Stomach (tissue), 9 donors: ENCODE results near the gene PGD. TPM values are rescaled to one million over a fixed set of nuclear protein-coding genes. Genes with fewer than 3 reads are reported as not detected.
A peak's percentile ranks its signal among the peaks of the same experiment; 100 is the strongest.

ENCODE experiments used
- DNase-seq, 2 donors: peaks; one replicate each; pipeline versions ENCODE4 v3.0.0 to v3.0.0-alpha.2; 2013 to 2019
- H3K27ac ChIP-seq, 5 donors: fragments of 200-600 bp in 4 of 5; sonication (generic) in 4 of 5; one replicate each; pipeline ENCODE4 v1.5.1; 2013 to 2019; ENCODE audit warnings: mild to moderate bottlenecking in 1 of 5, moderate library complexity in 1 of 5
- H3K27me3 ChIP-seq, 3 donors: fragments of 200-600 bp; sonication (generic); one replicate each; pipeline ENCODE4 v1.5.1; 2017 to 2019; ENCODE audit warnings: mixed run types in 1 of 3
- H3K36me3 ChIP-seq, 4 donors: fragments of 200-600 bp; sonication (generic); 1 replicate in 3 of 4; 2 replicates in 1 of 4; pipeline ENCODE4 v1.5.1; 2016 to 2019
- H3K4me1 ChIP-seq, 4 donors: fragments of 200-600 bp; sonication (generic); one replicate each; pipeline ENCODE4 v1.5.1; 2016 to 2019
- H3K4me3 ChIP-seq, 4 donors: fragments of 200-600 bp; sonication (generic) in 3 of 4; one replicate each; pipeline ENCODE4 v1.5.1; 2016 to 2019; ENCODE audit warnings: mild to moderate bottlenecking in 1 of 4
- H3K9me3 ChIP-seq, 4 donors: fragments of 200-600 bp; sonication (generic); one replicate each; pipeline ENCODE4 v1.5.1; 2016 to 2019
- CTCF ChIP-seq, 7 experiments: fragments of 450-650 bp in 4 of 7; fragments of 200-600 bp in 3 of 7; sonication (generic) in 3 of 7; IDR thresholded peaks; one replicate each; pipeline ENCODE4 v1.5.1; 2016 to 2019; ENCODE audit warnings: antibody characterized with exemption in 7 of 7, control low read depth in 2 of 7, mild to moderate bottlenecking in 1 of 7
- EP300 ChIP-seq: sonication (generic); formaldehyde crosslinking; IDR thresholded peaks from one replicate; pipeline ENCODE4 v1.6.1; 2017; ENCODE audit warnings: antibody characterized with exemption
- POLR2A ChIP-seq, 4 donors: fragments of 450-650 bp; IDR thresholded peaks; one replicate each; pipeline ENCODE4 v1.6.1; 2016; ENCODE audit warnings: antibody characterized with exemption in 4 of 4, control low read depth in 2 of 4, mild to moderate bottlenecking in 1 of 4, moderate library complexity in 1 of 4
- POLR2AphosphoS5 ChIP-seq, 3 donors: sonication (generic); formaldehyde crosslinking; IDR thresholded peaks; one replicate each; pipeline ENCODE4 v1.6.1; 2016; ENCODE audit warnings: antibody characterized with exemption in 3 of 3
- WGBS, 5 donors: extraction: QIAGEN DNeasy Blood & Tissue Kit in 3 of 5; methylation state at CpG; one replicate each; pipeline versions ENCODE4 v1.1.5 to v1.1.7; 2013 to 2018; 5-methylcytosine and 5-hydroxymethylcytosine counted together
- intact Hi-C: fragments of 100-400 bp; cut with DNase I; formaldehyde crosslinking; loops from one replicate; pipeline ENCODE4 v1.15.1; 2023; ENCODE audit warnings: low total_unique reads
- polyA plus RNA-seq, 3 donors: library from polyadenylated mRNA; stranded (reverse); fragments of 200-250 nt; gene quantifications; one replicate each; pipeline ENCODE4 v1.2.3, GENCODE V29; 2013
- total RNA-seq, 5 donors: library from RNA; depleted of rRNA; stranded (reverse); fragments of >200 nt; gene quantifications; one replicate each; pipeline versions ENCODE4 v1.1.0 to v1.2.3, GENCODE V29; 2014 to 2016
- donor health status: healthy with polysubstance abuse.
- donor health status: Bipolar disorder and iron deficiency.
- donor health status: healthy.

Gene PGD
- total and polyA plus RNA-seq, 8 donors, result 25.4 to 227 (median 74.0) TPM

- TF ChIP-seq EP300 (no peak), POLR2AphosphoS5 (IDR thresholded peaks at IDR 0.05) (no peak), CTCF (IDR thresholded peaks at IDR 0.05) (no peak), POLR2A (IDR thresholded peaks at IDR 0.05) (no peak)
- Histone ChIP-seq H3K36me3 (peaks cover 0 to 5% (median 3%) of the 10 kb centered on the region in 4 donors), H3K4me3 (no peak overlapping the region), H3K27ac (no peak overlapping the region), H3K4me1 (peaks cover 13 to 36% (median 28%) of the 10 kb centered on the region in 4 donors), H3K27me3 (no peaks in the 10 kb centered on the region), H3K9me3 (no peaks in the 10 kb centered on the region)
- intact Hi-C loops, result loop anchor here (10.0 kb wide), 1 partner anchor 62 kb away; no protein-coding TSS in a partner anchor
- WGBS, 5 donors, result 63 to 74% (median 71%) methylated on average over 14 of the region's 14 CpGs
- peak in 1 of 2 donors; percentile 17 for DNase-seq
These were observed 34.2 kb downstream of the PGD start for GRCh38 chr1:10432910-10433700.

GRCh38 chr1:10433790-10434189 is 34.9 kb downstream of the PGD start:
- H3K27ac ChIP-seq, result no peak overlapping the region
- H3K9me3 ChIP-seq, result no peaks in the 10 kb centered on the region
- no peaks in the 10 kb centered on the region for H3K27me3 ChIP-seq
- intact Hi-C loops, result loop anchor here (10.0 kb wide), 1 partner anchor 61 kb away; no protein-coding TSS in a partner anchor
- 80 to 91% (median 89%) methylated on average over 11 of the region's 11 CpGs for WGBS, 5 donors
- peaks cover 0 to 5% (median 3%) of the 10 kb centered on the region in 4 donors for H3K36me3 ChIP-seq
- TF ChIP-seq EP300, result no peak
- no peak for TF ChIP-seq CTCF (IDR thresholded peaks at IDR 0.05)
- no peak for TF ChIP-seq POLR2A (IDR thresholded peaks at IDR 0.05)
- TF ChIP-seq POLR2AphosphoS5 (IDR thresholded peaks at IDR 0.05), result no peak
- H3K4me1 ChIP-seq, result peaks cover 13 to 35% (median 28%) of the 10 kb centered on the region in 4 donors
- no peak for DNase-seq
- no peak overlapping the region for H3K4me3 ChIP-seq

GRCh38 chr1:10434590-10434989 is 35.7 kb downstream of the PGD start:
- H3K4me1 ChIP-seq, result peaks cover 12 to 33% (median 26%) of the 10 kb centered on the region in 4 donors
- peaks cover 0 to 6% (median 4%) of the 10 kb centered on the region in 4 donors for H3K36me3 ChIP-seq
- DNase-seq, result no peak
- no peak overlapping the region for H3K27ac ChIP-seq
- H3K27me3 ChIP-seq, result no peaks in the 10 kb centered on the region
- intact Hi-C loops, result loop anchor here (10.0 kb wide), 1 partner anchor 60 kb away; no protein-coding TSS in a partner anchor
- no peaks in the 10 kb centered on the region for H3K9me3 ChIP-seq
- WGBS, 5 donors, result 90 to 96% (median 92%) methylated on average over 5 of the region's 5 CpGs
- no peak overlapping the region for H3K4me3 ChIP-seq
- TF ChIP-seq POLR2A (IDR thresholded peaks at IDR 0.05), result no peak
- TF ChIP-seq POLR2AphosphoS5 (IDR thresholded peaks at IDR 0.05), result no peak
- TF ChIP-seq EP300, result no peak
- TF ChIP-seq CTCF (IDR thresholded peaks at IDR 0.05), result no peak

- TF ChIP-seq POLR2AphosphoS5 (IDR thresholded peaks at IDR 0.05) (no peak), CTCF (IDR thresholded peaks at IDR 0.05) (no peak)
- Histone ChIP-seq H3K27ac (no peak overlapping the region), H3K4me1 (peaks cover 0 to 12% (median 6%) of the 10 kb centered on the region in 4 donors), H3K9me3 (no peaks in the 10 kb centered on the region), H3K27me3 (no peaks in the 10 kb centered on the region), H3K36me3 (peaks cover 4 to 24% (median 16%) of the 10 kb centered on the region in 4 donors), H3K4me3 (no peak overlapping the region)
- whole genome bisulfite sequencing, 5 donors, result 92 to 100% (median 97%) methylated on average over 1 of the region's 1 CpG
- intact Hi-C loops, result loop anchor here (10.0 kb wide), 1 partner anchor 58 kb away; no protein-coding TSS in a partner anchor
- no peak for DNase-seq
These were observed 38.2 kb downstream of the PGD start for GRCh38 chr1:10437052-10437451.
